ENCODE data around the gene ZNF407.
A peak's percentile ranks its signal among the peaks of the same experiment; 100 is the strongest.

ZNF407 gene

GRCh38 chr18:74945774-74946545 is 348.3 kb downstream of the ZNF407 start:
- Mint-ChIP-seq H3K36me3 (ENCODE audit: low read depth) (peaks cover 1% of the 10 kb centered on the region), H3K4me1 (ENCODE audit: low read depth) (peaks cover 30% of the 10 kb centered on the region), H3K9me3 (no peaks in the 10 kb centered on the region), H3K27ac (no peak overlapping the region), H3K27me3 (ENCODE audit: low read depth) (no peaks in the 10 kb centered on the region), H3K4me3 (no peak overlapping the region)
- DNase-seq (ENCODE audit: low spot score): no peak

GRCh38 chr18:74946646-74947375 is 349.1 kb downstream of the ZNF407 start:
- Mint-ChIP-seq H3K4me1 (ENCODE audit: low read depth) (peaks cover 34% of the 10 kb centered on the region), H3K4me3 (no peak overlapping the region), H3K36me3 (ENCODE audit: low read depth) (peaks cover 1% of the 10 kb centered on the region), H3K27ac (no peak overlapping the region), H3K27me3 (ENCODE audit: low read depth) (no peaks in the 10 kb centered on the region), H3K9me3 (no peaks in the 10 kb centered on the region)
- no peak for DNase-seq (ENCODE audit: low spot score)

- no peak for DNase-seq (ENCODE audit: low spot score)
- no peak overlapping the region for H3K27ac Mint-ChIP-seq
- no peak overlapping the region for H3K4me3 Mint-ChIP-seq
- H3K9me3 Mint-ChIP-seq: no peaks in the 10 kb centered on the region
- H3K4me1 Mint-ChIP-seq (ENCODE audit: low read depth): peaks cover 28% of the 10 kb centered on the region
- H3K27me3 Mint-ChIP-seq (ENCODE audit: low read depth): no peaks in the 10 kb centered on the region
- H3K36me3 Mint-ChIP-seq (ENCODE audit: low read depth): peaks cover 1% of the 10 kb centered on the region
Observed at GRCh38 chr18:74947417-74947816, 349.7 kb downstream of the ZNF407 start.

GRCh38 chr18:74947875-74948274 is 350.2 kb downstream of the ZNF407 start:
- peaks cover 25% of the 10 kb centered on the region for H3K4me1 Mint-ChIP-seq (ENCODE audit: low read depth)
- no peak overlapping the region for H3K27ac Mint-ChIP-seq
- DNase-seq (ENCODE audit: low spot score): no peak
- no peaks in the 10 kb centered on the region for H3K9me3 Mint-ChIP-seq
- H3K36me3 Mint-ChIP-seq (ENCODE audit: low read depth): peaks cover 1% of the 10 kb centered on the region
- no peaks in the 10 kb centered on the region for H3K27me3 Mint-ChIP-seq (ENCODE audit: low read depth)
- no peak overlapping the region for H3K4me3 Mint-ChIP-seq

- Mint-ChIP-seq H3K36me3 (ENCODE audit: low read depth) (peaks cover 1% of the 10 kb centered on the region), H3K9me3 (no peaks in the 10 kb centered on the region), H3K4me3 (no peak overlapping the region), H3K4me1 (ENCODE audit: low read depth) (peaks cover 24% of the 10 kb centered on the region), H3K27ac (no peak overlapping the region), H3K27me3 (ENCODE audit: low read depth) (no peaks in the 10 kb centered on the region)
- DNase-seq (ENCODE audit: low spot score): no peak
Observed at GRCh38 chr18:74949611-74950010, 351.9 kb downstream of the ZNF407 start.

- Mint-ChIP-seq H3K36me3 (ENCODE audit: low read depth) (peaks cover 1% of the 10 kb centered on the region), H3K9me3 (no peaks in the 10 kb centered on the region), H3K4me1 (ENCODE audit: low read depth) (peaks cover 23% of the 10 kb centered on the region), H3K27me3 (ENCODE audit: low read depth) (no peaks in the 10 kb centered on the region), H3K27ac (no peak overlapping the region), H3K4me3 (peak overlapping the region; percentile 25)
- DNase-seq (ENCODE audit: low spot score): no peak
Observed at GRCh38 chr18:74950479-74950878, 352.8 kb downstream of the ZNF407 start.

- Mint-ChIP-seq H3K36me3 (ENCODE audit: low read depth) (peaks cover 1% of the 10 kb centered on the region), H3K4me1 (ENCODE audit: low read depth) (peaks cover 23% of the 10 kb centered on the region), H3K4me3 (peak overlapping the region; percentile 25), H3K27me3 (ENCODE audit: low read depth) (no peaks in the 10 kb centered on the region), H3K27ac (peak overlapping the region; percentile 22), H3K9me3 (no peaks in the 10 kb centered on the region)
- DNase-seq (ENCODE audit: low spot score): no peak
Observed at GRCh38 chr18:74951165-74951760, 353.6 kb downstream of the ZNF407 start.

- Mint-ChIP-seq H3K4me1 (ENCODE audit: low read depth) (no peaks in the 10 kb centered on the region), H3K36me3 (ENCODE audit: low read depth) (no peaks in the 10 kb centered on the region), H3K27ac (no peak overlapping the region), H3K9me3 (no peaks in the 10 kb centered on the region), H3K4me3 (no peak overlapping the region), H3K27me3 (ENCODE audit: low read depth) (no peaks in the 10 kb centered on the region)
- DNase-seq (ENCODE audit: low spot score): no peak
Observed at GRCh38 chr18:74957588-74958224, 360.0 kb downstream of the ZNF407 start.

- Mint-ChIP-seq H3K27me3 (ENCODE audit: low read depth) (no peaks in the 10 kb centered on the region), H3K27ac (no peak overlapping the region), H3K4me3 (no peak overlapping the region), H3K4me1 (ENCODE audit: low read depth) (no peaks in the 10 kb centered on the region), H3K9me3 (no peaks in the 10 kb centered on the region), H3K36me3 (ENCODE audit: low read depth) (no peaks in the 10 kb centered on the region)
- DNase-seq (ENCODE audit: low spot score): no peak
Observed at GRCh38 chr18:74959216-74959615, 361.5 kb downstream of the ZNF407 start.

- H3K27ac Mint-ChIP-seq: no peak overlapping the region
- no peaks in the 10 kb centered on the region for H3K9me3 Mint-ChIP-seq
- no peaks in the 10 kb centered on the region for H3K4me1 Mint-ChIP-seq (ENCODE audit: low read depth)
- DNase-seq (ENCODE audit: low spot score): no peak
- H3K4me3 Mint-ChIP-seq: no peak overlapping the region
- H3K36me3 Mint-ChIP-seq (ENCODE audit: low read depth): no peaks in the 10 kb centered on the region
- no peaks in the 10 kb centered on the region for H3K27me3 Mint-ChIP-seq (ENCODE audit: low read depth)
Observed at GRCh38 chr18:74961596-74961995, 363.9 kb downstream of the ZNF407 start.

- Mint-ChIP-seq H3K36me3 (ENCODE audit: low read depth) (no peaks in the 10 kb centered on the region), H3K4me3 (no peak overlapping the region), H3K4me1 (ENCODE audit: low read depth) (no peaks in the 10 kb centered on the region), H3K9me3 (no peaks in the 10 kb centered on the region), H3K27me3 (ENCODE audit: low read depth) (no peaks in the 10 kb centered on the region), H3K27ac (no peak overlapping the region)
- DNase-seq (ENCODE audit: low spot score): no peak
Observed at GRCh38 chr18:74963820-74964446, 366.3 kb downstream of the ZNF407 start.

GRCh38 chr18:74965682-74966081 is 368.0 kb downstream of the ZNF407 start:
- no peak for DNase-seq (ENCODE audit: low spot score)
- H3K9me3 Mint-ChIP-seq: no peaks in the 10 kb centered on the region
- no peaks in the 10 kb centered on the region for H3K27me3 Mint-ChIP-seq (ENCODE audit: low read depth)
- no peaks in the 10 kb centered on the region for H3K4me1 Mint-ChIP-seq (ENCODE audit: low read depth)
- H3K4me3 Mint-ChIP-seq: no peak overlapping the region
- no peaks in the 10 kb centered on the region for H3K36me3 Mint-ChIP-seq (ENCODE audit: low read depth)
- H3K27ac Mint-ChIP-seq: no peak overlapping the region

- H3K27me3 Mint-ChIP-seq (ENCODE audit: low read depth): no peaks in the 10 kb centered on the region
- H3K36me3 Mint-ChIP-seq (ENCODE audit: low read depth): no peaks in the 10 kb centered on the region
- no peaks in the 10 kb centered on the region for H3K9me3 Mint-ChIP-seq
- no peaks in the 10 kb centered on the region for H3K4me1 Mint-ChIP-seq (ENCODE audit: low read depth)
- no peak overlapping the region for H3K27ac Mint-ChIP-seq
- no peak for DNase-seq (ENCODE audit: low spot score)
- H3K4me3 Mint-ChIP-seq: no peak overlapping the region
Observed at GRCh38 chr18:74967438-74967837, 369.8 kb downstream of the ZNF407 start.

Data from T-helper 2 cell treated with Interferon-gamma antibody and Interleukin-4, amounts not matched to agents 5 μg/mL and 100 μg/mL, for 36 hours (primary cell).